Smooth muscle cell (in vitro differentiated cells): Measurements from ENCODE around the gene OTX2. TPM values are rescaled to one million over a fixed set of nuclear protein-coding genes. Genes with fewer than 3 reads are reported as not detected.

Experiments
- DNase-seq: peaks from one replicate; lab custom pipeline; 2025; ENCODE audit not compliant: unreplicated experiment; lab: John Stamatoyannopoulos, UW
- H2AFZ ChIP-seq: fragments of 200-600 bp; sonication (generic); 2 replicates; pipeline ENCODE4 v1.6.0; 2016; ENCODE audit warnings: antibody characterized with exemption, low read depth, mild to moderate bottlenecking
- H3F3A ChIP-seq: fragments of 200-600 bp; sonication (generic); 2 replicates; pipeline ENCODE4 v1.6.0; 2017; ENCODE audit warnings: antibody characterized with exemption, low read depth
- H3K27ac ChIP-seq: fragments of 200-600 bp; sonication (generic); 2 replicates; pipeline ENCODE4 v1.5.1; 2016; ENCODE audit warnings: low read depth, mild to moderate bottlenecking
- H3K27me3 ChIP-seq: fragments of 200-600 bp; sonication (generic); 2 replicates; pipeline ENCODE4 v1.6.1; 2016; ENCODE audit warnings: low read depth, mild to moderate bottlenecking
- H3K36me3 ChIP-seq: fragments of 200-600 bp; sonication (generic); 2 replicates; pipeline ENCODE4 v1.5.1; 2016; ENCODE audit warnings: low read depth
- H3K4me1 ChIP-seq: fragments of 200-600 bp; sonication (generic); 2 replicates; pipeline ENCODE4 v1.5.1; 2016; ENCODE audit warnings: low read depth
- H3K4me2 ChIP-seq: fragments of 200-600 bp; sonication (generic); 2 replicates; pipeline ENCODE4 v1.6.0; 2016; ENCODE audit warnings: mild to moderate bottlenecking
- H3K4me3 ChIP-seq: fragments of 200-600 bp; sonication (generic); 2 replicates; pipeline ENCODE4 v1.5.1; 2016; ENCODE audit warnings: mild to moderate bottlenecking
- H3K79me2 ChIP-seq: fragments of 200-600 bp; sonication (generic); 2 replicates; pipeline ENCODE4 v1.6.0; 2016; ENCODE audit warnings: low read depth, mild to moderate bottlenecking
- H3K9ac ChIP-seq: fragments of 200-600 bp; sonication (generic); 2 replicates; pipeline ENCODE4 v1.6.0; 2016; ENCODE audit warnings: low read depth
- H3K9me3 ChIP-seq: fragments of 200-600 bp; sonication (generic); replicated peaks from 2 replicates; pipeline ENCODE4 v1.5.1; 2016; ENCODE audit warnings: low read depth
- H4K20me1 ChIP-seq: fragments of 200-600 bp; sonication (generic); 2 replicates; pipeline ENCODE4 v1.6.0; 2016; ENCODE audit warnings: low read depth
- CTCF ChIP-seq: fragments of 200-600 bp; sonication (generic); IDR thresholded peaks from 2 replicates; pipeline ENCODE4 v1.5.1; 2017; ENCODE audit warnings: borderline replicate concordance, mild to moderate bottlenecking, antibody characterized with exemption; ENCODE audit not compliant: insufficient read depth, poor library complexity, severe bottlenecking
- WGBS: methylation state at CpG from one replicate; pipeline ENCODE4 v1.1.7; 2016; ENCODE audit warnings: low lambda C conversion rate; 5-methylcytosine and 5-hydroxymethylcytosine counted together
- polyA plus RNA-seq: library from polyadenylated mRNA; unstranded; fragments of >200 nt; fragmentation: Nextera tagmentation; extraction: Ambion mirVana; gene quantifications from 2 replicates; pipeline ENCODE4 v1.2.1, GENCODE V29; 2016
- total RNA-seq: library from RNA; depleted of rRNA; stranded (reverse); fragments of >200 nt; gene quantifications from 2 replicates; pipeline ENCODE4 v1.2.3, GENCODE V29; 2014

The OTX2 gene
- not detected in 2 replicates for total RNA-seq
- 0.08 and 0.47 TPM in 2 replicates for polyA plus RNA-seq

GRCh38 chr14:56810147-56810719, at the start of gene OTX2:
Gene OTX2 (minus strand): TSS chr14:56810479. CDS start chr14:56805456, 5,023 bp downstream.
- peak within 1 kb of the TSS; percentile 78 for H3K4me2 ChIP-seq
- H3K9me3 ChIP-seq, result no peaks in the 10 kb centered on the region
- 7% methylated on average over 15 of the region's 15 CpGs for WGBS
- H4K20me1 ChIP-seq, result no peaks in the 10 kb centered on the region
- DNase-seq, result no peak
- no peaks in the 10 kb centered on the region for H3F3A ChIP-seq
- H3K27ac ChIP-seq, result no peak within 1 kb of the TSS
- H3K27me3 ChIP-seq, result peaks cover 100% of the 10 kb centered on the region
- H3K79me2 ChIP-seq, result no peaks in the 10 kb centered on the region
- no peak within 1 kb of the TSS for H2AFZ ChIP-seq
- no peak within 1 kb of the TSS for H3K4me3 ChIP-seq
- TF ChIP-seq CTCF, result no peak
- no peak within 1 kb of the TSS for H3K9ac ChIP-seq
- peaks cover 43% of the 10 kb centered on the region for H3K4me1 ChIP-seq
- no peaks in the 10 kb centered on the region for H3K36me3 ChIP-seq

- no peak for DNase-seq
- H3K27me3 ChIP-seq, result peaks cover 47% of the 10 kb centered on the region
- peaks cover 28% of the 10 kb centered on the region for H3K4me1 ChIP-seq
- H3K79me2 ChIP-seq, result no peaks in the 10 kb centered on the region
- no peak overlapping the region for H3K9ac ChIP-seq
- WGBS, result 59% methylated on average over 8 of the region's 8 CpGs
- no peak overlapping the region for H3K27ac ChIP-seq
- H3K9me3 ChIP-seq, result no peaks in the 10 kb centered on the region
- H3F3A ChIP-seq, result no peaks in the 10 kb centered on the region
- no peak for TF ChIP-seq CTCF
- no peaks in the 10 kb centered on the region for H3K36me3 ChIP-seq
- H3K4me2 ChIP-seq, result no peak overlapping the region
- H3K4me3 ChIP-seq, result no peak overlapping the region
- H2AFZ ChIP-seq, result no peak overlapping the region
- H4K20me1 ChIP-seq, result no peaks in the 10 kb centered on the region
Observed at GRCh38 chr14:56858422-56858821, 48.1 kb upstream of the OTX2 start.

- no peak overlapping the region for H3K4me3 ChIP-seq
- no peak for DNase-seq
- no peak overlapping the region for H3K27ac ChIP-seq
- TF ChIP-seq CTCF, result no peak
- WGBS, result 93% methylated on average over 6 of the region's 6 CpGs
- peaks cover 28% of the 10 kb centered on the region for H3K4me1 ChIP-seq
- H3K9ac ChIP-seq, result no peak overlapping the region
- no peaks in the 10 kb centered on the region for H4K20me1 ChIP-seq
- no peak overlapping the region for H2AFZ ChIP-seq
- H3K4me2 ChIP-seq, result no peak overlapping the region
- H3K27me3 ChIP-seq, result peaks cover 42% of the 10 kb centered on the region
- H3F3A ChIP-seq, result no peaks in the 10 kb centered on the region
- no peaks in the 10 kb centered on the region for H3K9me3 ChIP-seq
- no peaks in the 10 kb centered on the region for H3K36me3 ChIP-seq
- H3K79me2 ChIP-seq, result no peaks in the 10 kb centered on the region
Observed at GRCh38 chr14:56857216-56857615, 46.9 kb upstream of the OTX2 start.

GRCh38 chr14:56855891-56856461, 45.7 kb upstream of the OTX2 start:
- H3K79me2 ChIP-seq, result no peaks in the 10 kb centered on the region
- H4K20me1 ChIP-seq, result no peaks in the 10 kb centered on the region
- H3K9ac ChIP-seq, result no peak overlapping the region
- no peak for TF ChIP-seq CTCF
- H3K4me3 ChIP-seq, result no peak overlapping the region
- H3K4me1 ChIP-seq, result peaks cover 28% of the 10 kb centered on the region
- H3K9me3 ChIP-seq, result no peaks in the 10 kb centered on the region
- peaks cover 38% of the 10 kb centered on the region for H3K27me3 ChIP-seq
- no peak for DNase-seq
- H3K4me2 ChIP-seq, result no peak overlapping the region
- no peaks in the 10 kb centered on the region for H3F3A ChIP-seq
- WGBS, result 8% methylated on average over 9 of the region's 9 CpGs
- H2AFZ ChIP-seq, result no peak overlapping the region
- H3K27ac ChIP-seq, result no peak overlapping the region
- no peaks in the 10 kb centered on the region for H3K36me3 ChIP-seq
